ENCODE data around the gene MSI2. TPM values are rescaled to one million over a fixed set of nuclear protein-coding genes. Genes with fewer than 3 reads are reported as not detected.
A peak's percentile ranks its signal among the peaks of the same experiment; 100 is the strongest.

MSI2 gene
- total RNA-seq, 1 experiment from 2014 or later: 169 TPM

GRCh38 chr17:57330587-57330986, 74.3 kb downstream of the MSI2 start:
- peaks cover 38% of the 10 kb centered on the region for H3K4me1 ChIP-seq (ENCODE audit: low read length)
- H3K27me3 ChIP-seq (ENCODE audit: low read length): no peaks in the 10 kb centered on the region
- no peak overlapping the region for H3K27ac ChIP-seq (ENCODE audit: low read length)
- no peaks in the 10 kb centered on the region; the same call in 1 of the 2 replicates for H3K36me3 ChIP-seq (ENCODE audit: insufficient read depth, low read length)
- peaks cover 94% of the 10 kb centered on the region for H3K79me2 ChIP-seq (ENCODE audit: low read length)
- no peak overlapping the region for H2AFZ ChIP-seq (ENCODE audit: low read length)
- no peak overlapping the region for H3K4me3 ChIP-seq (ENCODE audit: low read length)
- no peaks in the 10 kb centered on the region for H3K9me3 ChIP-seq (ENCODE audit: low read length)
- 0 out of 2 replicates have a peak, but pooled peaks cover 2% of the 10 kb centered on the region for H4K20me1 ChIP-seq (ENCODE audit: insufficient read depth, low read depth, low read length)
- no peak overlapping the region for H3K9ac ChIP-seq (ENCODE audit: low read length)
- H3K4me2 ChIP-seq (ENCODE audit: low read depth, low read length, poor library complexity, severe bottlenecking): no peak overlapping the region
- no peaks in the 10 kb centered on the region for H3K9me2 ChIP-seq (replicated peaks; ENCODE audit: insufficient read depth, low read length)
- DNase-seq: no peak

GRCh38 chr17:57331423-57331822, 75.1 kb downstream of the MSI2 start:
- Histone ChIP-seq H3K4me3 (ENCODE audit: low read length) (no peak overlapping the region), H3K4me1 (ENCODE audit: low read length) (peaks cover 38% of the 10 kb centered on the region), H3K4me2 (ENCODE audit: low read depth, low read length, poor library complexity, severe bottlenecking) (no peak overlapping the region), H2AFZ (ENCODE audit: low read length) (no peak overlapping the region), H3K9me3 (ENCODE audit: low read length) (no peaks in the 10 kb centered on the region), H3K9me2 (replicated peaks; ENCODE audit: insufficient read depth, low read length) (no peaks in the 10 kb centered on the region), H3K27ac (ENCODE audit: low read length) (no peak overlapping the region), H4K20me1 (ENCODE audit: insufficient read depth, low read depth, low read length) (peaks cover 9% of the 10 kb centered on the region; the same call in 1 of the 2 replicates), H3K79me2 (ENCODE audit: low read length) (peaks cover 94% of the 10 kb centered on the region), H3K9ac (ENCODE audit: low read length) (no peak overlapping the region), H3K27me3 (ENCODE audit: low read length) (no peaks in the 10 kb centered on the region), H3K36me3 (ENCODE audit: insufficient read depth, low read length) (no peaks in the 10 kb centered on the region)
- no peak for DNase-seq

GRCh38 chr17:57332501-57332900, 76.2 kb downstream of the MSI2 start:
- Histone ChIP-seq H3K27me3 (ENCODE audit: low read length) (no peaks in the 10 kb centered on the region), H2AFZ (ENCODE audit: low read length) (no peak overlapping the region), H3K4me1 (ENCODE audit: low read length) (peaks cover 38% of the 10 kb centered on the region), H3K36me3 (ENCODE audit: insufficient read depth, low read length) (no peaks in the 10 kb centered on the region), H3K4me2 (ENCODE audit: low read depth, low read length, poor library complexity, severe bottlenecking) (no peak overlapping the region), H3K79me2 (ENCODE audit: low read length) (peaks cover 94% of the 10 kb centered on the region), H4K20me1 (ENCODE audit: insufficient read depth, low read depth, low read length) (peaks cover 9% of the 10 kb centered on the region; the same call in 1 of the 2 replicates), H3K27ac (ENCODE audit: low read length) (no peak overlapping the region), H3K4me3 (ENCODE audit: low read length) (no peak overlapping the region), H3K9me3 (ENCODE audit: low read length) (no peaks in the 10 kb centered on the region), H3K9me2 (replicated peaks; ENCODE audit: insufficient read depth, low read length) (no peaks in the 10 kb centered on the region), H3K9ac (ENCODE audit: low read length) (no peak overlapping the region)
- no peak for DNase-seq

GRCh38 chr17:57335195-57335792, 79.0 kb downstream of the MSI2 start:
- Histone ChIP-seq H3K9me3 (ENCODE audit: low read length) (no peaks in the 10 kb centered on the region), H4K20me1 (ENCODE audit: insufficient read depth, low read depth, low read length) (peaks cover 9% of the 10 kb centered on the region; the same call in 1 of the 2 replicates), H3K4me3 (ENCODE audit: low read length) (no peak overlapping the region), H3K36me3 (ENCODE audit: insufficient read depth, low read length) (peaks cover 4% of the 10 kb centered on the region; the same call in 1 of the 2 replicates), H3K27ac (ENCODE audit: low read length) (0 out of 2 replicates have a peak overlapping the region, but pooled peaks have one; percentile 8), H3K9ac (ENCODE audit: low read length) (no peak overlapping the region), H3K9me2 (replicated peaks; ENCODE audit: insufficient read depth, low read length) (no peaks in the 10 kb centered on the region), H3K4me2 (ENCODE audit: low read depth, low read length, poor library complexity, severe bottlenecking) (no peak overlapping the region), H2AFZ (ENCODE audit: low read length) (no peak overlapping the region), H3K79me2 (ENCODE audit: low read length) (peaks cover 94% of the 10 kb centered on the region), H3K27me3 (ENCODE audit: low read length) (no peaks in the 10 kb centered on the region), H3K4me1 (ENCODE audit: low read length) (peaks cover 52% of the 10 kb centered on the region)
- DNase-seq: no peak

- H3K79me2 ChIP-seq (ENCODE audit: low read length): peaks cover 96% of the 10 kb centered on the region
These were observed 81.1 kb downstream of the MSI2 start for GRCh38 chr17:57337390-57337789.

GRCh38 chr17:57338257-57338914, 82.1 kb downstream of the MSI2 start:
- Histone ChIP-seq H3K27ac (ENCODE audit: low read length) (peak overlapping the region; percentile 78), H3K9me3 (ENCODE audit: low read length) (no peaks in the 10 kb centered on the region), H3K36me3 (ENCODE audit: insufficient read depth, low read length) (peaks cover 10% of the 10 kb centered on the region; the same call in 1 of the 2 replicates), H3K79me2 (ENCODE audit: low read length) (peaks cover 96% of the 10 kb centered on the region), H3K9me2 (replicated peaks; ENCODE audit: insufficient read depth, low read length) (no peaks in the 10 kb centered on the region), H3K9ac (ENCODE audit: low read length) (peak overlapping the region; percentile 47), H3K27me3 (ENCODE audit: low read length) (no peaks in the 10 kb centered on the region), H4K20me1 (ENCODE audit: insufficient read depth, low read depth, low read length) (peaks cover 9% of the 10 kb centered on the region; the same call in 1 of the 2 replicates), H3K4me1 (ENCODE audit: low read length) (peaks cover 75% of the 10 kb centered on the region), H2AFZ (ENCODE audit: low read length) (no peak overlapping the region), H3K4me3 (ENCODE audit: low read length) (no peak overlapping the region), H3K4me2 (ENCODE audit: low read depth, low read length, poor library complexity, severe bottlenecking) (peak overlapping the region; percentile 27)
- DNase-seq: peak; percentile 68

More at GRCh38 chr17:57337390-57337789, 81.1 kb downstream of the MSI2 start:
- H3K27me3 ChIP-seq (ENCODE audit: low read length): no peaks in the 10 kb centered on the region
- H3K9me3 ChIP-seq (ENCODE audit: low read length): no peaks in the 10 kb centered on the region
- peaks cover 9% of the 10 kb centered on the region; the same call in 1 of the 2 replicates for H4K20me1 ChIP-seq (ENCODE audit: insufficient read depth, low read depth, low read length)
- H3K4me3 ChIP-seq (ENCODE audit: low read length): no peak overlapping the region
- no peak for DNase-seq
- no peaks in the 10 kb centered on the region for H3K9me2 ChIP-seq (replicated peaks; ENCODE audit: insufficient read depth, low read length)
- H3K4me1 ChIP-seq (ENCODE audit: low read length): peaks cover 73% of the 10 kb centered on the region
- H3K27ac ChIP-seq (ENCODE audit: low read length): peak overlapping the region; percentile 78
- no peak overlapping the region for H3K9ac ChIP-seq (ENCODE audit: low read length)
- H2AFZ ChIP-seq (ENCODE audit: low read length): no peak overlapping the region
- peaks cover 10% of the 10 kb centered on the region; the same call in 1 of the 2 replicates for H3K36me3 ChIP-seq (ENCODE audit: insufficient read depth, low read length)
- peak overlapping the region; percentile 27 for H3K4me2 ChIP-seq (ENCODE audit: low read depth, low read length, poor library complexity, severe bottlenecking)

GRCh38 chr17:57340160-57340981, 84.0 kb downstream of the MSI2 start:
- peaks cover 9% of the 10 kb centered on the region; the same call in 1 of the 2 replicates for H4K20me1 ChIP-seq (ENCODE audit: insufficient read depth, low read depth, low read length)
- H3K9me3 ChIP-seq (ENCODE audit: low read length): no peaks in the 10 kb centered on the region
- peaks cover 73% of the 10 kb centered on the region for H3K4me1 ChIP-seq (ENCODE audit: low read length)
- H3K27me3 ChIP-seq (ENCODE audit: low read length): no peaks in the 10 kb centered on the region
- no peaks in the 10 kb centered on the region for H3K9me2 ChIP-seq (replicated peaks; ENCODE audit: insufficient read depth, low read length)
- peak overlapping the region; percentile 24 for H3K4me2 ChIP-seq (ENCODE audit: low read depth, low read length, poor library complexity, severe bottlenecking)
- no peak overlapping the region for H3K9ac ChIP-seq (ENCODE audit: low read length)
- DNase-seq: no peak
- no peak overlapping the region for H2AFZ ChIP-seq (ENCODE audit: low read length)
- no peak overlapping the region for H3K4me3 ChIP-seq (ENCODE audit: low read length)
- H3K79me2 ChIP-seq (ENCODE audit: low read length): peaks cover 100% of the 10 kb centered on the region
- H3K27ac ChIP-seq (ENCODE audit: low read length): peak overlapping the region; percentile 78
- peaks cover 10% of the 10 kb centered on the region; the same call in 1 of the 2 replicates for H3K36me3 ChIP-seq (ENCODE audit: insufficient read depth, low read length)
